ENCODE results near the gene KTN1.

DNA sequence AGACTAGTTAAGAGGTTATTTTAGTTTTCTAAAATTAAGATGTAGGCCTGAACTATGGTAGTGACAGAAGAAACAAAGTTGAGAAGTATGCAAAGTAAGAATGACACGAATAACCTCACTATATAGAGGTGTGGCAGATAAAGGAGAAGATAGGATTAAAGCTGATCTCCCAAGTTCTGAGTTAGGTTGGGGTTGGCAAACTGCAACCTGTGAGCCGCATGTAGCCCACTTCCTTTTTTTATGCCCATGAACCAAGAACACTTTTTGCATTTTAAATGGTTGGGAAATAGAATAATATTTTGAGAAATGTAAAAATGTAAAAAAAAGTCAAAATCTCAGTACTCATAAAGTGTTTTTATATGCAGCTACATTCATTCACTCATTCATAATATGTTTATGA lies 34.3 kb downstream of the KTN1 start:
- TF ChIP-seq, protein P1, sequence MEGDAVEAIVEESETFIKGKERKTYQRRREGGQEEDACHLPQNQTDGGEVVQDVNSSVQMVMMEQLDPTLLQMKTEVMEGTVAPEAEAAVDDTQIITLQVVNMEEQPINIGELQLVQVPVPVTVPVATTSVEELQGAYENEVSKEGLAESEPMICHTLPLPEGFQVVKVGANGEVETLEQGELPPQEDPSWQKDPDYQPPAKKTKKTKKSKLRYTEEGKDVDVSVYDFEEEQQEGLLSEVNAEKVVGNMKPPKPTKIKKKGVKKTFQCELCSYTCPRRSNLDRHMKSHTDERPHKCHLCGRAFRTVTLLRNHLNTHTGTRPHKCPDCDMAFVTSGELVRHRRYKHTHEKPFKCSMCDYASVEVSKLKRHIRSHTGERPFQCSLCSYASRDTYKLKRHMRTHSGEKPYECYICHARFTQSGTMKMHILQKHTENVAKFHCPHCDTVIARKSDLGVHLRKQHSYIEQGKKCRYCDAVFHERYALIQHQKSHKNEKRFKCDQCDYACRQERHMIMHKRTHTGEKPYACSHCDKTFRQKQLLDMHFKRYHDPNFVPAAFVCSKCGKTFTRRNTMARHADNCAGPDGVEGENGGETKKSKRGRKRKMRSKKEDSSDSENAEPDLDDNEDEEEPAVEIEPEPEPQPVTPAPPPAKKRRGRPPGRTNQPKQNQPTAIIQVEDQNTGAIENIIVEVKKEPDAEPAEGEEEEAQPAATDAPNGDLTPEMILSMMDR (IDR thresholded peaks at IDR 0.05): no peak
- no peak for TF ChIP-seq POLR2A (IDR thresholded peaks at IDR 0.05)
